ENCODE measurements around the gene DOCK6.

DNA sequence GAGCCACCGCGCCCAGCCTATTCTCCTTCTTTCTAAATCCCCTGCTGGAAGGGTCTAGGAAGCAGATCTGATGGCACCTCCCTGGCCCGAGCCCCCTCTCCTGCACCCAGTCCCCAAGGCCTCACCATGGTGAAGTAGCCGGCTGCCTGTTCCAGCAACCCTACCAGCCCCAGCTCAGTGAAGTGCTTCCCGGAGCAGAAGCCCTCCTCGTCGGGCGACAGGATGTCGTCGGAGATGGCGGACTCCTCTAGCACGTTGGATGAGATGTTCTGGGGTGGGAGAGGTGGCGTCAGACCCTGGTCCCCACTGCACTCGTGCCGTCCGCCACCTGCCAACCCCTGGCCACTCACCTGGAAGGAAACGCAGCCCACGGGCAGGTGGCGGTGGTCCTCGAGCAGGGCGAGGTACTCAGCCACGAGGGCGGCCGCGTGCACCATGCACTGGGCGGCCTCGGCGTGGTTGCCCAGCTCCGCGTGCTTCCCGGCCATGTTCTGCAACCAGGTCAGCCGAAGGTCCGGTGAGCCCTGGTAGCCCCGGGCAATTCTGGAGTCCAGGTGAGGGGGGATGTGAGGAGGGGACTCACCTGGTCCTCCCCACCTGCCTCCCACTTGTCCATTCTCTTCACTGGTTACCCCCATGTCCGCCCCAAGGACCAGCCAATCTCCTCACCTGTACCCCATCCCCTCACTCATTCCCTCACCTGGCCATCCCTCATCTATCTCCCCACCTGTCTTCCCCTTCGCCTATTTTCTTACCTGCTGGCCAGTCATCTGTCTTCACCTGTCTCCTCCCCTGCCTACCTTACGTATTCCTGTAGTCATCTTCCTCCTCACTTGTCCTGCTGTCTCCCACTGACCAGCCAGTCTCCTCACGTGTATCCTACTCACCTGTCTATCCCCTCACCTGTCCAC lies 53.5 kb downstream of the DOCK6 start:
- TF ChIP-seq POLR2AphosphoS5 (IDR thresholded peaks at IDR 0.05; ENCODE audit: low read depth, low read length) (no peak), TAF1 (IDR thresholded peaks at IDR 0.05; ENCODE audit: borderline replicate concordance, insufficient read depth, low read length) (no peak)
